Hematopoietic multipotent progenitor cell treated with erythropoietin and hydrocortisone succinate and interleukin-3 and kit ligand, for 15 days (in vitro differentiated cells): ENCODE results near the gene C6orf120.

Source experiments
- DNase-seq: peaks from one replicate; pipeline ENCODE4 v3.0.0-alpha.2; 2015; ENCODE audit warnings: low spot score

The C6orf120 gene

GRCh38 chr6:169725125-169726048, 23.5 kb downstream of the C6orf120 start:
- no peak for DNase-seq

GRCh38 chr6:169726049-169726400, 24.1 kb downstream of the C6orf120 start:
- DNase-seq = no peak

- DNase-seq = no peak
Observed at GRCh38 chr6:169726963-169727362, 25.0 kb downstream of the C6orf120 start.

- DNase-seq = no peak
Observed at GRCh38 chr6:169729961-169730360, 28.0 kb downstream of the C6orf120 start.

GRCh38 chr6:169738204-169738975, 36.5 kb downstream of the C6orf120 start:
- DNase-seq = no peak

- no peak for DNase-seq
Observed at GRCh38 chr6:169738976-169739529, 37.1 kb downstream of the C6orf120 start.

- DNase-seq = no peak
Observed at GRCh38 chr6:169741344-169741743, 39.4 kb downstream of the C6orf120 start.

GRCh38 chr6:169745405-169745804, 43.5 kb downstream of the C6orf120 start:
- no peak for DNase-seq

- no peak for DNase-seq
Observed at GRCh38 chr6:169746556-169746955, 44.6 kb downstream of the C6orf120 start.

- DNase-seq = peak; percentile 91
Observed at GRCh38 chr6:169751242-169752073, 49.5 kb downstream of the C6orf120 start, which contains the start of the genes DYNLT2 and ERMARD. DYNLT2 (minus strand) TSS chr6:169751572; CDS start chr6:169751458, 114 bp downstream. ERMARD (plus strand) TSS chr6:169751622; CDS start chr6:169751658, 36 bp downstream.

- DNase-seq = no peak
Observed at GRCh38 chr6:169752074-169752623, 50.2 kb downstream of the C6orf120 start.
